ENCODE data around the gene FBXO36.

DNA sequence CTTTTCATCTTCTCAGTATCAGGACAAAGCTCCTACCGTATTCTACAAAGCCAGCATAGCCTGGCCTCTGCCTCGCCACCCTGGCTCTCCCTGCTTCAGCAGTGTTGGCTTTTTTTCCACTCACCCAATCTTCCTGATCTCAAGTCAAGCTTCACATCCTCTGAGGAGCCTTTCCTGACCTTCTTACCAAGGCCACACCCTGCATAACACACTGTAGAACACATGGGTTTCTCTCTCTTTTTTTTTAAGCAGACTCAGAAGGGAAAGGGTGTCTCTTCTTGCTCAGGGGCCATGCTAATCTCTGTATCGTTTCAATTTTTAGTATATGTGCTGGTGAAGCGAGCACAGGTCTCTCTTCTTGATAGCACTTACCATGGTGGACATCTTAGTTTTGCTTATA, 15.2 kb downstream of the FBXO36 start:
- TF ChIP-seq CTCF (IDR thresholded peaks at IDR 0.05; ENCODE audit: insufficient read depth, low read depth, low read length) (no peak), EZH2 (IDR thresholded peaks at IDR 0.05; ENCODE audit: insufficient read depth, low read length) (no peak)
